GM18507 (cell line): Measurements from ENCODE around the gene P2RY14.
"Not testable (repeated sequence)": the region's sequence is repeated elsewhere in the genome, so short reads cannot be mapped to it uniquely, and the experiment has no call there.

ENCODE experiments used
- DNase-seq: peaks from one replicate; pipeline ENCODE4 v3.0.0; 2011; ENCODE audit warnings: low read depth; ENCODE audit not compliant: insufficient read length; ENCODE audit errors: extremely low spot score
- FAIRE-seq: peaks from 2 replicates; lab custom pipeline; 2011; peaks lifted over from hg19 to GRCh38; lab: Jason Lieb, UNC

P2RY14 gene

DNA sequence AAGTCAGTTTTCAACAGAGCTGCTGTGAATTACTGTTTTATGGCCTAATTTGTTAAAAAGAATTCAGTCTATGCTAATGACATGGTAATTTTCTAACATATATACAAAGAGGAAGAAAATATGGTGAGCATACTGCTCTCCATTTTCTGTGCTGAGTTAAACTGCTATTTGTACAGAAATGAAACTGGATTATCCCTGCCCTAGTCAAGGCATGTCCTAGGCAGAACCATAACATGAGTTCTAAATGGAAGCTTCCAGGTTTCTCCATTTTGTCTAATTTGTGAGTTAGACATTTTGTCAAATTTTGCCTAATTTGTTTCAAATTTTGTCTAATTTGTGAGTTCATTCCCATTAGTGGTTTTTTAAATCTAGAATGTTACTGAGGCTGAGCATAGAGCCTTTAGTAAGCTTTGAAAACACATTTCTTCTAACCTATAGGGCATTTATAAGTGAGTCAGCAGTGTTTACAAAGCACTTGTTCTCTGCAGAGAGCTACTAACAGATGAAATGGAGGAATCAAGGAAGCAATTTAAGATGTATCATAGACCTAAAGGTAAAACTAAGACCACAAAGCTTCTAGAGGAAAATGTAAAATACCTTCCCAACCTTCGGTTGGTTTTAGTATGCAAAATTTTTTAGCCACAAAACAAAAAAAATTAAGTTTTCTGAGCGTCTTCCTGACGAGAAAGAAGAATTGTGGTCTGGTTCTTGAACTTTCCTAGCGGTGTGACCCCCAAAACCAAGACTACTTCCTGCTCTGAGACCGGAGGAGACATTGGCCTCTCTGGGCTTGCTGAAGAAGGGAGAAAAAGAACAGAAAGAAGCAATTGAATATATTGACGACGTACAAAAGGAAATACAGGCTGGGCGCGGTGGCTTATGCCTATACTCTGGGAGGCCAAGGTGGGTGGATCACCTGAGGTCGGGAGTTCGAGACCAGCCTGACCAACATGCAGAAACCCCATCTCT is 9.8 kb downstream of the P2RY14 start:
- FAIRE-seq, result peak; percentile 93
- DNase-seq, result no peak

DNA sequence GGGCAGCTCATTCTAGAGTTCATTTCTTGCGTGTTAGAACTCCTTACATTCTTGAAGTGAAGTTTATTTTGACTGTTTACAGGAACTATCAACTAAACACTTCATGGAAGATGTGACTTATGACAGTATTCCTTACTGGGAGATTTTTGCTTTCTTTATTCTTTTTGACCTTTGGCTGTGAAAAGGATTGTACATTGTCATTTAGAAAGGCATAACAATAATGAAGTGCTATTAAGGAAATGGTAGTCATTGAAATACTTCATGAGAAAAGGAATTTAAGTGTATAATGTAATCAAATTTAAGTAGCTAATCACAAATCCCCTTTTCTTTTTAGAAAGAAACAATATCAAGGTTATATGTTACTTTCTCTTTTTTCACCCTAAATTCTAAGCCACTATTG is 11.3 kb downstream of the P2RY14 start:
- FAIRE-seq (no peak), DNase-seq (no peak)

DNA sequence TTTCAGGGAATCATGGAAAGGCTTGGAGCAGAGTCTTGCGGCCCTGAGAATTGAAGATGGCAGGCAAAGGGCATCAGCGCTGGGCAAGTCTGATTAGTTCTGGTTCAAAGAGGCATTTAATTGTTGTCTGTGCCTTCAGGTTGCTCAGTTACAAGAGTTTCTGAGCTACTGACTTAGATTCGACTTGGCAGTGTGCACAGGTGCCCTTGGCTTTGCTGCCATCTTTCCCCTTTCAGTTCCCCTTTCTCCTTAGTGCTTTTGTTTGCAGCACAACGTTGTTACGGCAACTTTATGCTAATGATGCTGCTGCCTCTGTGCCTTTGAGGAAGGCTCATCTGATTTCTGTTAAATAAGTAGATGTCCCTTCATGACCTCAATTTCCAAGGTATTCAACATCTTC is 12.5 kb downstream of the P2RY14 start:
- FAIRE-seq (peak; percentile 89), DNase-seq (peak; percentile 28)

DNA sequence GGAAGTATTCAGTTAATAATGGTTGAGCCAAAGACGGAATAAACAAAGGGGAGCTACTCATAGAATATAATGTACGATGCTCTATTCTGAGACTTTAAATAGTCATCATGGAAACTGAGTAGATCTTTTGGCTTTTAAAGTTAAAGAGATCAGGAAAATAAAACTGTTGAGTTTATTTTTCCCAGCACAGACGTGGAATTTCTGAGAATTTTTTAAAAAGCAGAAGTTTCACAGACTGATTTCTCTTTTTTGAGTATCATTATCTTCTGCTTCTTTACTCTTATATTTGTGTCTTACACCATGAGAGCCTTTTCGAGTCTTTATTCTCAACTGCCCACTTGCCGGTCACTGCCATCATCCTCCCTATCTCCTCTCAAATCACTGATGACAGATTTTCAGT is 13.2 kb downstream of the P2RY14 start:
- DNase-seq, result no peak
- no peak for FAIRE-seq

DNA sequence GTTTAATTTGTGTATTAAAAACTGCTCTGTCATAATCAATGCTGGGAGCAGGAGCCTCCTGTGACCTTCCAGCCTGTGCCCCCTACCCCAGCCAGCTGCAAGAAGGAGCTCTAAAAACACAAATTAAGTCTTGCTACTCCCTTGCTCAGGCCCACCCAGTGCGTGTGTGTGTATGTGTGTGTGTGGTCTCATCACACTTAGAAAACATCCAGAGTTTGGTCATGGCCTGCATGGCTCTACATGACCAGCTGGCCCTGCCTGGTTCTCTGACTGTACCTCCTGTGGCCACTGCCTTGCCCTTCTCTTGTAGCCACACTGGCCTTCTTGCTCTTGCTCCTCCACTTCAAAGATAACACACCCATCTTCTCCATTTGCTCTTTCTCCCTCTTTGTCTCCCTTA is 13.7 kb downstream of the P2RY14 start:
- DNase-seq (no peak), FAIRE-seq (no peak)

DNA sequence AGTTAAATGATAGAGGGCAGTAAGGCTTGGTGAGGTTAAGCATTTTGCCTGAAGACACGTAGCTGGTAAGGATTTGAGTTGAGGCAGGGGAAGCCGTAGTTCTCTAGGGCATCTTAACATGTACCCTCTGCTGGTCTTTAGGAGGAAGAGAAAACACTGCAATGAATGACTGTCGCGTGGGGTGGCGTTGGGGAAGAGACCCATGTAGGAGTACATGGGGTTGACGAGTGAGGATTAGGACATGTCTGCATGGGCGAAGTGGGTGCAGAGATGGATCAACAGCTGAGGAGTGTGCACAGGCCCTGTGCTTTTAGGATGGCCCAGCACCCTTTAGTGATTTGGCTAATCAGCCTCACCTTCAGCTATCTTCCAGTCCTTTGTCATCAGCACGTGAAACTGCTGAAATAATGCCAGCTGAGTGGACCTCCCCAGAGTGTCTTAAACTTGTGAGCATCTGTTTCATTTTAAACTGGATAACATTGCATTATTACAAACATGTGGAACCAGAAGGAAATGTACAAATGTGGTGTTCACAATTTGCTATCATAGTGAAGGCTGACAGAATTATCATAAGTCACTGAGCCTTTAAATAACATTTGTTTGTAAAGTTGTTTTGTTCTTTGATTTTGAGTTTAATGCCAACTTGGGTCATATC is 15.3 kb downstream of the P2RY14 start:
- DNase-seq (no peak), FAIRE-seq (no peak)

DNA sequence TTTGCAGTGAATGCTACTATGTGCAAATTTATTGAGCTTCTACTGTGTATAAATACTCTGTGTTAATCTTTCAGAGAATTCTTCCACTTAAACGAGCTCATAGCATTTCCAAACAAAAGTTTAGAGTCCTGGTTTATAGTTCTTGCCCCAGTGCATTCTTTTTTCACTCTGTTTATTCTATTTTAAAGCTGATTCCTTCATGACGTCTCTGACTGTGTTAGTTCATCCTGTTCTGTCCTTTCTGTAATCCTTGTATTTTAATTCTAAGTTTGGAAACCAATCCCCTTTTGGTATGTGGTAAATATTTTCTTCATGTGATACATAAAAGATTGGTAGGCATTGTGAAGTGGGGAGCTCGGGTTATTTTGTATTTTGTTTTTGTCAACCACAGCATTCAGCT is 18.7 kb downstream of the P2RY14 start:
- FAIRE-seq (no peak), DNase-seq (no peak)

DNA sequence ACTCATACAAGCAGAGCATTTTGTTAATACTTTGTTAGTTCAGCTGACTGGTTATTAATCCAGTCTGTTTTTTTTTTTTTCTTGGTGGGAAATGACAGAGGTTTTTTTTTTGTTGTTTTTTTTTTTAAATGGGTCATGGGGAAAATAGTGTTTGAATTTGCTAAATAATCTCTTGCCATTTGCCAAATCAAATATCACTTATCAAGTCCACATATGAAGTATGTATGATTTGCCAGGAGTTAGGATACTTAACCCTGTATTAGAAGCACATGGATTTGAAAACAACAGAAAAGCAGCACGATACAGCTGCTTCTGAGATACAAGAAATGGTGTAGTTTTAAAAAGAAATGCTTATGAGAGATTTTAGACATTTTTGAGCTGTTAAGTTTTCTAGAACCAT is 21.6 kb downstream of the P2RY14 start:
- no peak for DNase-seq
- FAIRE-seq, result no peak

DNA sequence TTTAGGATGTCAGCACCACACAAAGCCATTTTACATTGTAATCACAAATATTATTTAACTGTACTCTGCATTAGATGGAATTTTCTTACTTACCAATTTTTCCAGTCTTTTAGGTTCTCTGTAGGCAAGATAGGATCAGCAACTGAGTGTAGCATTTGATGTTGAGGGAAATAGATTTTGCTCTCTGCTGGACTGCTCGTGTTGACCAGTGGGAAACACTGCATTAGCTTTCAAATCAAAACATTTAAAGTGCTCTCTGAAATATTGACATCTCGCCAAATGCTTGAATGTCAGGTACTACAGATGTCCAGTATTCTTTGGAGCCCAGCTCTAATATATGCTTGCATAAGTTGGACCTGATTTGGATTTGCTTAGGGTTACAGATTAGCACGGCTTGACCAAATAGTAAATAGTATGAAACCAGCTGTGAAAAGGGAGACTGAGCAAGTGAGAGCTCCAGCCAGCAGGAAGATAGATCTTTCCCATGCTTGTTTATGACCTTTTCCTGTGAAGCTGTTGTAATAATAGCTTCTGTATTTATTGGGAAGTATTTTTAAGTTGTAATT is 29.5 kb downstream of the P2RY14 start:
- FAIRE-seq, result no peak
- DNase-seq, result no peak

DNA sequence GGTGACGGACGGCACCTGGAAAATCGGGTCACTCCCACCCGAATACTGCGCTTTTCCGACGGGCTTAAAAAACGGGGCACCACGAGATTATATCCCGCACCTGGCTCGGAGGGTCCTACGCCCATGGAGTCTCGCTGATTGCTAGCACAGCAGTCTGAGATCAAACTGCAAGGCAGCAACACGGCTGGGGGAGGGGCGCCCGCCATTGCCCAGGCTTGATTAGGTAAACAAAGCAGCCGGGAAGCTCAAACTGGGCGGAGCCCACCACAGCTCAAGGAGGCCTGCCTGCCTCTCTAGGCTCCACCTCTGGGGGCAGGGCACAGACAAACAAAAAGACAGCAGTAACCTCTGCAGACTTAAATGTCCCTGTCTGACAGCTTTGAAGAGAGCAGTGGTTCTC is 36.3 kb downstream of the P2RY14 start:
- not testable (repeated sequence) for DNase-seq, FAIRE-seq

DNA sequence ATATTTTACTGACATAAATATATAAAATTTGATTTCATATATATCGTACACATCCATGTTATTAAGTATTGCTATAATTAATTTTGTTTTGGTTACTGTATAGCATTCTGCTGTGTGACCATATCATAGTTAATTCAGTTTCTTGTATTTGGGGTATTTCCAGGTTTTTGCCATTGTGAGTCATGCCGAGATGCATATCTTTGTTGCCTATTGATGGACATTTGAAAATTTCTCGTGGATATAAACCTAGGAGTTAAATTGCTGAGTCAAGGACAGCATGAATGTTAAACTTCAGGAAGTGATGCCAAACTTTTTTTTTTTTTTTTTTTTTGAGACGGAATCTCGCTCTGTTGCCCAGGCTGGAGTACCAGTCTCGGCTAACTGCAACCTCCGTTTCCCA is 41.6 kb downstream of the P2RY14 start:
- DNase-seq (no peak), FAIRE-seq (no peak)

DNA sequence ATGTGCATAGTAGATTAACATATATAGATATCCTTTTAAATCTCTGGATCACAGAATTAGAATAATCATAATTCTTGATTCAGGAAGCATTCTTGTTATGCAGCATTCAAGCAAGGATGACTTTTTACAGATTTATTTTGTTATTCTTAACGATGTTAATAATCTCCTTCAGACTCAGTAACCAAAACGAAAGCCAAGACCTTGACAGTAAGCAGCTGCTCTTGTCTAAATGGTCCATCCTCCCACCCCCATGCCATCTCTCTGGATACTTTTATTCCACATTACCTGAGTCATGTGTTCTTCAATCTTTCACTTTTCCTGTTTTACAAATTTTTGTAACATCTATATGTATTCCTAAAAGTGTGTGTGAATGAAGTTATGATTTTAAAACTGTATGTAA is 42.0 kb downstream of the P2RY14 start:
- no peak for FAIRE-seq

DNA sequence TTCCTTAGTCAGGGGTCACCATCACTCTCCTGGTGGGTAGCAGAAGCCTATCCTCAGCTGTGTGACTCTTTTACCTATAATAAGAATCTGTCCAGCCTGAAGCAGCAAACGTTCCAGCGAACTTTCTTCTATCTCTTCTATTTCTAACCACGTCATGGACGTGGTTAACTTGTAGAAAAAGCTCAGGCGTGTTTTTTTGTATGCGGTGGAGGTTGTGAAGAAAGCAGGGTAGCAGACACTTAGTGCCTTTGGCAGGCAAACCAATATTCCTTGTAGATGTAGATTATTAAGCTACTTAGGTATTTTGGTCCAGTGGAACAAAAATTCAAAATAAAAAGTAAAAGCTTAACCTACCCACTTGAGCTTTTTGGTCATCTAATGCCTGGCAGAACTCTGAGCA is 43.5 kb downstream of the P2RY14 start:
- FAIRE-seq, result no peak
- DNase-seq, result no peak

More for the DNA sequence above, 42.0 kb downstream of the P2RY14 start:
- no peak for DNase-seq

DNA sequence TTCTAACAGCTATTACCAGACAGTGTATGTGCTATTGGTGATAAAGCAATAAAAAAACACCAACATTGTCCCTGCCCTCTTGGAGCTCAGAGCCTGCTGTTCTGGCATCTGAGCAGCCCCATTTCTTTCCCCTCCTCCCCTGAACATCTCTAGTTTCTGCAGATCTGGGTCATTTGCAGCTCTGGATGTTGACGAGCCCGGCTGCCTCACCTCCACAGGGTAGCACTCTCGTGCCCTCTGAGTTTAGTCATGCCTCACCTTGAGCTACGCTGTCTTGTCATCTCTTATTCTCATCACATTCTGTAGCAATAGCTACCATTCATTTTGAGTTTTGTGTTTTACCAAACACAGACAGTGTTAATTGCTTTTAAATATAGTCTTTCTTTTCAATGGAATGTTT is 45.4 kb downstream of the P2RY14 start:
- DNase-seq (no peak), FAIRE-seq (no peak)

DNA sequence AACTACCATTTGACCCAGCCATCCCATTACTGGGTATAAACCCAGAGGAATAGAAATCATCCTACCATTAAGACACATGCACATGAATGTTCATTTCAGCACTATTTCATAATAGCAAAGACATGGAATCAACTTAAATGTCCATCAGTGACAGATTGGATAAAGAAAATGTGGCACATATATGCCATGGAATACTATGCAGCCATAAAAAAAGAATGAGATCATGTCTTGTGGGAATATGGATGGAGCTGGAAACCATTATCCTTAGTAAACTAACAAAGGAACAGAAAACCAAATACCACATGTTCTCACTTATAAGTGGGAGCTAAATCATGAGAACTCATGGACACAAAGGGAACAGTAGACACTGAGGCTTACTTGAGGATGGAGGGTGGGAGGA is 45.9 kb downstream of the P2RY14 start:
- FAIRE-seq, DNase-seq: not testable (repeated sequence)

DNA sequence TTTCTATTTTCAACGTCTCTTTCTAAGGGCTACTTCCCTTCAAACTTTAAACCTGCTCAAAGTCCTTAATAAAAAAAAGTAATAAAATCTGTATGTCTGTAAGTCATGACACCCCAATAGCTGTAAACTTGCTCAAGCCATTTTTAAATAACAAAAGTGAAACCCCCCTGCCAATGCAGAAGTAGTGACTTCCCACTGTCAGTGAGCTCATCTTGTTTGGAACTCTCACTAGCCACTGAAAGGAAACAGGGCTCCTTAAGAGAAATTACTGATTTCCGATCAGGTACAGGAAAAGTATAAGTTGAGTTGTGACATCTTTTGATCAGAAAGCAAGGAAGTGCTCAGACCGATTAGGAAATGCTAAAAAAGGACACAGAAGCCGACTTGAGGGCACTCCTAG is 47.7 kb downstream of the P2RY14 start:
- FAIRE-seq, result peak; percentile 56
- peak; percentile 4 for DNase-seq

DNA sequence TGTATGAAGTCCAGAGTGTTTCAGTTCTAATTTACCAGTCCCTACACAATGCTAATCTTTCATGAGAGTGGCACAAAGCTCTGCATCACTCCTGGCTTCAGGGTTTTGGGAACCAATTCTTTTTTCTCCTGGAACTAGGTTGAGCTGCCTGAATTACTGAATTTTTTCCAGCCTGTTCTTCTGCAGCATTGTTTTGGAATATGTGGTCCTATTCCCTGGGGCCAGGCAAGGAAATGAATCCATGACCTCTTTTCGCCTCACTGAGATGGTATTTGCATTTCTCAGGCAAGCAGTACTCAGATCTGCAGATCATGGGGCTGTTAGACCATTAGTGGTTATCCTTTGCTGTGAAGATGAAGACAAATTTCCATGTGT is 49.7 kb downstream of the P2RY14 start:
- DNase-seq, result no peak
- FAIRE-seq, result peak; percentile 44

DNA sequence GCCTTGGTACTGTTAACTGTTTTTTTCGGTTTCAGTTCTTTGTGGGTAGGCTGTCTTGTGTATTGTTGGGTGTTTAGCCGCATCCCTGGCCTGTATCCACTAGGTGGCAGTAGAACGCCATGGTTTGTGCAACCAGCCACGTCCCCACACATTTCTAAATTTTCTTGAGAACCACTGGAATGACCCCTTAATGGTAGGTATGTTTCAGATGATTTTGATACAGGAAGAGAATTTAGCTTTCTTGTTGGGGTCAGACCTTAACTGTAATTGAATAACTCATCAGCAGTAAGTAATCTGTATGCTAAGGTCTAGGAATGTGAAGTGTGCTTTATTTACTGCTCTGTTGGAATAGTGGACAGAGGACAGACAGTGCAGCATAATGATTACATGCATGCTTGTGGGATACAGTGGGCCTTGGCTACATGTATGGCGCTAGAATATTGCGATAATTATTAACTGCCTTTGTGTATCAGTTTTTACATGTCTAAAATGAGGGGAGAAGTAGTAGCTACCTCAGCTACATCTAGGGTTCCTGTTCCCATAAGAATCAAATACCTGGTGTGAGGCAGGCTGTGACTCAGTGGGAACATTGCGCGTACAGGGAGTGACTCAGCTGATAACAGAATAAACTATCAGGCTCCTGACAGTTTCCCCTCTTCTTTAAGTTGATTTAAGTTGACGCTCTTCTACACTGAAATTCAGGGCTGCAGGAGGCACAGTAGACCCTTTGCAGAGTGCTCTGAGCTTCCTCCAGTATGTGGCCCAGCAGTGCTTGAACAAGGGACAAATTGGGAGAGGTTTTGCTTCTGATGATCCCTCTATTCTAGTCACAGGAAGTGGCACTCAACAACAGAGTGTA is 50.3 kb downstream of the P2RY14 start:
- peak; percentile 40 for DNase-seq
- peak; percentile 94 for FAIRE-seq

DNA sequence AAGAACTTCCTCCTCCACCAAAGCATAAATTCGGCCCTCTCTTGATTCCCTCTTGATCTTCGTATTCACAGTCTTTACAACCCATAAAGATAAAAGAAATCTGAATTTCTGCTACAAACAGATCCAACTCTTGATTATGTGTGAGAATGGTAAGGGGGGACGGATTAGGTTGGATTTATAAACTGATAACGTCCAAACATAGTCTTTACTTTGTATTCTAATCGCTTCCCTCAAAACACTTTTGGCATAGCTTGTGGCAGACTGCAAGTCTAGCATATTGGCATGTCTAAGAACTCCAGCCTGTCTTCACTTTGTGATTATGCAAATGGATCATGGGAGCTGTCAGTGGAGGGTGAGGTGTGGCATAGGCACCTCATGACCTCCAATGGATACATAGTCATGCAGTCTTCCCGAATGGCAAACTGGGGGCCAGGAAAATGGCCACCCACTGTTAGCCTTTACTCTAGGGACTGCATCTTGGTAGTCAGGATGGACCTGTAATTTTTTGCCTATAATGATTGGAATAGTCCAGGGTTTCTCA is 51.0 kb downstream of the P2RY14 start:
- no peak for DNase-seq
- FAIRE-seq, result no peak
